GM21360 (cell line): ENCODE data around the gene WDCP.
"Not testable (repeated sequence)": the region's sequence is repeated elsewhere in the genome, so short reads cannot be mapped to it uniquely, and the experiment has no call there.

ENCODE experiments used
- ATAC-seq: cut with Tn5 transposase; IDR thresholded peaks from one replicate; pipeline ENCODE4 v1.9.1; 2021; ENCODE audit warnings: mild to moderate bottlenecking, moderate library complexity; ENCODE audit not compliant: unreplicated experiment

Gene WDCP

GRCh38 chr2:24022975-24023575 lies 24.1 kb downstream of the WDCP start:
- no peak for ATAC-seq

GRCh38 chr2:24022324-24022974 lies 24.7 kb downstream of the WDCP start:
- ATAC-seq = no peak

- ATAC-seq = no peak
Observed at GRCh38 chr2:24021122-24021998, 25.8 kb downstream of the WDCP start.

- no peak for ATAC-seq
Observed at GRCh38 chr2:24020244-24020643, 26.9 kb downstream of the WDCP start.

GRCh38 chr2:24019729-24020128 lies 27.5 kb downstream of the WDCP start:
- ATAC-seq = no peak

GRCh38 chr2:24018241-24018640 lies 28.9 kb downstream of the WDCP start:
- no peak for ATAC-seq

- ATAC-seq = no peak
Observed at GRCh38 chr2:24017711-24018110, 29.5 kb downstream of the WDCP start.

- no peak for ATAC-seq
Observed at GRCh38 chr2:24016853-24017703, 30.1 kb downstream of the WDCP start.

- ATAC-seq = no peak
Observed at GRCh38 chr2:24016376-24016761, 30.8 kb downstream of the WDCP start.

GRCh38 chr2:24015562-24016375 lies 31.4 kb downstream of the WDCP start:
- ATAC-seq = no peak

- not testable (repeated sequence) for ATAC-seq
Observed at GRCh38 chr2:24014902-24015301, 32.3 kb downstream of the WDCP start.

- no peak for ATAC-seq
Observed at GRCh38 chr2:24012521-24013188, 34.5 kb downstream of the WDCP start.

GRCh38 chr2:24011250-24012104 lies 35.7 kb downstream of the WDCP start:
- no peak for ATAC-seq

- ATAC-seq = no peak
Observed at GRCh38 chr2:24010477-24011249, 36.5 kb downstream of the WDCP start.

- ATAC-seq = no peak
Observed at GRCh38 chr2:24009680-24010476, 37.3 kb downstream of the WDCP start, which contains the start of gene MFSD2B. Gene MFSD2B (plus strand): TSS chr2:24010085. CDS start chr2:24010097, 12 bp downstream.

GRCh38 chr2:24009367-24009679 lies 37.9 kb downstream of the WDCP start:
- no peak for ATAC-seq

GRCh38 chr2:24008672-24009366 lies 38.4 kb downstream of the WDCP start:
- ATAC-seq = no peak
